ENCODE results near the gene CARS2. TPM values are rescaled to one million over a fixed set of nuclear protein-coding genes. Genes with fewer than 3 reads are reported as not detected.
"Not testable (repeated sequence)": the region's sequence is repeated elsewhere in the genome, so short reads cannot be mapped to it uniquely, and the experiment has no call there.

Gene CARS2
- total RNA-seq, 2 donors from 2014 or later, result 58.1 to 112 TPM

- H3K9me3 Mint-ChIP-seq, result no peaks in the 10 kb centered on the region
- no peaks in the 10 kb centered on the region for H3K4me1 Mint-ChIP-seq (ENCODE audit: low read depth in 2 of 2)
- no peaks in the 10 kb centered on the region for H3K27me3 Mint-ChIP-seq
- H3K4me3 Mint-ChIP-seq, result no peak overlapping the region
- DNase-seq (ENCODE audit: low spot score) (no peak), ATAC-seq (no peak)
- no peak overlapping the region for H3K27ac Mint-ChIP-seq
- no peaks in the 10 kb centered on the region for H3K36me3 Mint-ChIP-seq
Observed at GRCh38 chr13:110638814-110639806, 66.8 kb downstream of the CARS2 start.

- Mint-ChIP-seq H3K9me3 (no peaks in the 10 kb centered on the region), H3K27ac (no peak overlapping the region), H3K4me3 (no peak overlapping the region), H3K36me3 (no peaks in the 10 kb centered on the region), H3K4me1 (ENCODE audit: low read depth in 2 of 2) (no peaks in the 10 kb centered on the region), H3K27me3 (no peaks in the 10 kb centered on the region)
- DNase-seq (ENCODE audit: low spot score) (no peak), ATAC-seq (no peak)
Observed at GRCh38 chr13:110638257-110638656, 67.7 kb downstream of the CARS2 start.

GRCh38 chr13:110637747-110638146 lies 68.2 kb downstream of the CARS2 start:
- DNase-seq (ENCODE audit: low spot score) (no peak), ATAC-seq (no peak)
- H3K36me3 Mint-ChIP-seq, result no peaks in the 10 kb centered on the region

GRCh38 chr13:110637275-110637674 lies 68.6 kb downstream of the CARS2 start:
- Mint-ChIP-seq H3K27ac (no peak overlapping the region), H3K36me3 (no peaks in the 10 kb centered on the region), H3K9me3 (no peaks in the 10 kb centered on the region), H3K4me1 (ENCODE audit: low read depth in 2 of 2) (no peaks in the 10 kb centered on the region), H3K4me3 (no peak overlapping the region), H3K27me3 (no peaks in the 10 kb centered on the region)
- no peak for DNase-seq (ENCODE audit: low spot score)
- ATAC-seq, result no peak

More at GRCh38 chr13:110637747-110638146, 68.2 kb downstream of the CARS2 start:
- H3K4me1 Mint-ChIP-seq (ENCODE audit: low read depth in 2 of 2), result no peaks in the 10 kb centered on the region
- no peak overlapping the region for H3K27ac Mint-ChIP-seq
- H3K9me3 Mint-ChIP-seq, result no peaks in the 10 kb centered on the region
- no peaks in the 10 kb centered on the region for H3K27me3 Mint-ChIP-seq
- no peak overlapping the region for H3K4me3 Mint-ChIP-seq

- Mint-ChIP-seq H3K4me3 (no peak overlapping the region), H3K27me3 (no peaks in the 10 kb centered on the region), H3K4me1 (ENCODE audit: low read depth in 2 of 2) (peaks cover 0 to 3% of the 10 kb centered on the region in 2 donors), H3K36me3 (no peaks in the 10 kb centered on the region), H3K27ac (no peak overlapping the region), H3K9me3 (no peaks in the 10 kb centered on the region)
- ATAC-seq (no peak), DNase-seq (ENCODE audit: low spot score) (no peak)
Observed at GRCh38 chr13:110636701-110637201, 69.2 kb downstream of the CARS2 start.

- no peak for DNase-seq (ENCODE audit: low spot score)
- no peak overlapping the region for H3K4me3 Mint-ChIP-seq
- peaks cover under 1 to 3% of the 10 kb centered on the region in 2 donors for H3K4me1 Mint-ChIP-seq (ENCODE audit: low read depth in 2 of 2)
- no peak for ATAC-seq
- H3K27me3 Mint-ChIP-seq, result no peaks in the 10 kb centered on the region
- no peaks in the 10 kb centered on the region for H3K9me3 Mint-ChIP-seq
- no peaks in the 10 kb centered on the region for H3K36me3 Mint-ChIP-seq
- no peak overlapping the region for H3K27ac Mint-ChIP-seq
Observed at GRCh38 chr13:110636053-110636475, 69.9 kb downstream of the CARS2 start.

GRCh38 chr13:110635405-110636002 lies 70.4 kb downstream of the CARS2 start:
- Mint-ChIP-seq H3K4me1 (ENCODE audit: low read depth in 2 of 2) (peaks cover 3 to 4% of the 10 kb centered on the region in 2 donors), H3K36me3 (no peaks in the 10 kb centered on the region), H3K27me3 (no peaks in the 10 kb centered on the region), H3K4me3 (no peak overlapping the region), H3K9me3 (no peaks in the 10 kb centered on the region), H3K27ac (no peak overlapping the region)
- DNase-seq (ENCODE audit: low spot score) (no peak), ATAC-seq (no peak)

- H3K9me3 Mint-ChIP-seq, result no peaks in the 10 kb centered on the region
- H3K4me1 Mint-ChIP-seq (ENCODE audit: low read depth in 2 of 2), result peaks cover 8 to 10% of the 10 kb centered on the region in 2 donors
- no peak overlapping the region for H3K27ac Mint-ChIP-seq
- ATAC-seq, result no peak
- no peak for DNase-seq (ENCODE audit: low spot score)
- no peaks in the 10 kb centered on the region for H3K27me3 Mint-ChIP-seq
- H3K4me3 Mint-ChIP-seq, result no peak overlapping the region
- no peaks in the 10 kb centered on the region for H3K36me3 Mint-ChIP-seq
Observed at GRCh38 chr13:110634558-110634957, 71.4 kb downstream of the CARS2 start.

- H3K27me3 Mint-ChIP-seq, result no peaks in the 10 kb centered on the region
- DNase-seq (ENCODE audit: low spot score) (no peak), ATAC-seq (no peak)
- no peaks in the 10 kb centered on the region for H3K36me3 Mint-ChIP-seq
- H3K4me1 Mint-ChIP-seq (ENCODE audit: low read depth in 2 of 2), result peaks cover 10 to 14% of the 10 kb centered on the region in 2 donors
- no peak overlapping the region for H3K27ac Mint-ChIP-seq
- H3K4me3 Mint-ChIP-seq, result no peak overlapping the region
- H3K9me3 Mint-ChIP-seq, result no peaks in the 10 kb centered on the region
Observed at GRCh38 chr13:110633776-110634175, 72.1 kb downstream of the CARS2 start.

GRCh38 chr13:110632255-110632654 lies 73.7 kb downstream of the CARS2 start:
- peaks cover 16 to 17% of the 10 kb centered on the region in 2 donors for H3K4me1 Mint-ChIP-seq (ENCODE audit: low read depth in 2 of 2)
- not testable (repeated sequence) for H3K27me3 Mint-ChIP-seq; H3K9me3 Mint-ChIP-seq; H3K27ac Mint-ChIP-seq; ATAC-seq; DNase-seq (ENCODE audit: low spot score); H3K36me3 Mint-ChIP-seq; H3K4me3 Mint-ChIP-seq

GRCh38 chr13:110630566-110631119 lies 75.3 kb downstream of the CARS2 start:
- Mint-ChIP-seq H3K9me3 (no peaks in the 10 kb centered on the region), H3K4me1 (ENCODE audit: low read depth in 2 of 2) (peaks cover 29 to 30% of the 10 kb centered on the region in 2 donors), H3K36me3 (no peaks in the 10 kb centered on the region), H3K27ac (no peak overlapping the region), H3K4me3 (no peak overlapping the region), H3K27me3 (no peaks in the 10 kb centered on the region)
- ATAC-seq, result no peak
- DNase-seq (ENCODE audit: low spot score), result no peak

GRCh38 chr13:110629735-110630134 lies 76.2 kb downstream of the CARS2 start:
- peaks cover 31 to 32% of the 10 kb centered on the region in 2 donors for H3K4me1 Mint-ChIP-seq (ENCODE audit: low read depth in 2 of 2)
- H3K36me3 Mint-ChIP-seq, result no peaks in the 10 kb centered on the region
- no peak for DNase-seq (ENCODE audit: low spot score)
- peak overlapping the region in 1 of 2 donors; percentile 31 for H3K27ac Mint-ChIP-seq
- ATAC-seq, result no peak
- H3K27me3 Mint-ChIP-seq, result no peaks in the 10 kb centered on the region
- H3K9me3 Mint-ChIP-seq, result no peaks in the 10 kb centered on the region
- no peak overlapping the region for H3K4me3 Mint-ChIP-seq

- Mint-ChIP-seq H3K27ac (peak overlapping the region in 1 of 2 donors; percentile 31), H3K27me3 (no peaks in the 10 kb centered on the region), H3K9me3 (no peaks in the 10 kb centered on the region), H3K4me1 (ENCODE audit: low read depth in 2 of 2) (peaks cover 31 to 32% of the 10 kb centered on the region in 2 donors), H3K4me3 (no peak overlapping the region), H3K36me3 (no peaks in the 10 kb centered on the region)
- DNase-seq (ENCODE audit: low spot score) (no peak), ATAC-seq (no peak)
Observed at GRCh38 chr13:110628952-110629701, 76.8 kb downstream of the CARS2 start.

Data from natural killer cell treated with Interleukin-12 subunit alpha and Interleukin-12 subunit beta and Interleukin-15 and Interleukin-18, amount 100 ng/mL, for 72 hours (primary cell).